Measurements from ENCODE around the gene POC1A. TPM values are rescaled to one million over a fixed set of nuclear protein-coding genes. Genes with fewer than 3 reads are reported as not detected.

The POC1A gene
- total and polyA plus RNA-seq, 2 donors (not counting 1 experiment from before 2014, with no cell fraction given), result 1.7 to 2.8 TPM

- Mint-ChIP-seq H3K4me3 (no peak overlapping the region), H3K9me3 (ENCODE audit: insufficient read depth) (no peaks in the 10 kb centered on the region), H3K27me3 (no peaks in the 10 kb centered on the region), H3K4me1 (peaks cover 42% of the 10 kb centered on the region), H3K27ac (no peak overlapping the region)
- intact Hi-C loops (cut with micrococcal nuclease), result no loop called here
- Histone ChIP-seq H3K27ac (ENCODE audit: low read length in 2 of 2) (no peak overlapping the region), H3K27me3 (replicated peaks in 1 of 4; ENCODE audit: control extremely low read depth in 1 of 4, control insufficient read depth in 3 of 4, insufficient read depth in 4 of 4, low read length in 3 of 4) (no peaks in the 10 kb centered on the region), H3K79me2 (ENCODE audit: control insufficient read depth, insufficient read depth, low read length) (peaks cover 26% of the 10 kb centered on the region), H3K9me3 (ENCODE audit: control extremely low read depth in 1 of 3, control insufficient read depth in 2 of 3, insufficient read depth in 1 of 3, low read length in 2 of 3) (no peaks in the 10 kb centered on the region), H3K4me3 (ENCODE audit: control extremely low read depth in 1 of 5, extremely low read depth in 1 of 5, insufficient read depth in 1 of 5, low read depth in 2 of 5, low read length in 4 of 5) (no peak overlapping the region), H3K36me3 (replicated peaks in 1 of 2; ENCODE audit: control extremely low read depth in 1 of 2, control insufficient read depth in 1 of 2, extremely low read depth in 1 of 2, insufficient read depth in 2 of 2, low read length in 1 of 2) (peaks cover 18 to 46% of the 10 kb centered on the region in 2 experiments), H3K4me1 (ENCODE audit: control insufficient read depth in 2 of 2, insufficient read depth in 2 of 2, low read length in 2 of 2) (peaks cover 19 to 33% of the 10 kb centered on the region in 2 donors), H2AFZ (ENCODE audit: insufficient read depth, low read depth, low read length, poor library complexity, severe bottlenecking) (no peak overlapping the region), H3K4me2 (replicated peaks; ENCODE audit: low read depth, low read length, poor library complexity, severe bottlenecking) (no peak overlapping the region), H4K20me1 (ENCODE audit: control insufficient read depth, insufficient read depth, low read length, poor library complexity, severe bottlenecking) (no peaks in the 10 kb centered on the region), H3K9ac (ENCODE audit: low read length) (no peak overlapping the region)
- no peak for TF ChIP-seq CTCF (IDR thresholded peaks at IDR 0.05)
- no peak for TF ChIP-seq EZH2 (IDR thresholded peaks at IDR 0.05; ENCODE audit: borderline replicate concordance, insufficient read depth, low read depth, low read length, poor library complexity, severe bottlenecking)
- ChIA-PET POLR2A (no interaction called here), CTCF (interaction anchor here (1.4 to 1.7 kb wide), 3 partner anchors 16 to 138 kb away, joined by 5 to 7 read pairs (median 6); no protein-coding TSS in a partner anchor)
- no peak for DNase-seq
- no peak for ATAC-seq (ENCODE audit: low read depth)
- 80% methylated on average over 2 of the region's 5 CpGs for WGBS (ENCODE audit: insufficient coverage)
These were observed 46.9 kb upstream of the POC1A start for GRCh38 chr3:52200981-52201679.
